Stimulated activated memory B cell treated with anti-CD40 and anti-IgM and Interleukin-4, amounts not matched to agents 10 μg/mL and 1 μg/mL and 100 μg/mL, for 72 hours (primary cell): ENCODE data around the gene PPAT.
"Not testable (repeated sequence)": the region's sequence is repeated elsewhere in the genome, so short reads cannot be mapped to it uniquely, and the experiment has no call there.

Experiments used
- ATAC-seq: fragments of 150-1000 bp; cut with Tn5 transposase; 2 replicates; pipeline ENCODE4 v1.10.0; 2021
- H3K27ac Mint-ChIP-seq: one replicate; pipeline ENCODE4 v1.8.0; 2022; ENCODE audit warnings: mild to moderate bottlenecking, mixed read lengths
- H3K27me3 Mint-ChIP-seq: one replicate; pipeline ENCODE4 v1.8.0; 2022; ENCODE audit warnings: mixed read lengths
- H3K36me3 Mint-ChIP-seq: one replicate; pipeline ENCODE4 v1.8.0; 2022; ENCODE audit warnings: mixed read lengths
- H3K4me1 Mint-ChIP-seq: one replicate; pipeline ENCODE4 v1.8.0; 2022; ENCODE audit warnings: mixed read lengths
- H3K4me3 Mint-ChIP-seq: one replicate; pipeline ENCODE4 v1.8.0; 2022; ENCODE audit warnings: mild to moderate bottlenecking, moderate library complexity, mixed read lengths
- H3K9me3 Mint-ChIP-seq: one replicate; pipeline ENCODE4 v1.8.0; 2022; ENCODE audit warnings: mixed read lengths

PPAT gene

GRCh38 chr4:56435140-56435926, at the start of gene PPAT:
TSS of gene PPAT (minus strand) at chr4:56435615. CDS start at chr4:56435477, 138 bp downstream.
- Mint-ChIP-seq H3K4me3 (peak within 1 kb of the TSS; percentile 90), H3K9me3 (no peaks in the 10 kb centered on the region), H3K27me3 (no peaks in the 10 kb centered on the region), H3K27ac (peak within 1 kb of the TSS; percentile 85), H3K36me3 (peaks cover 7% of the 10 kb centered on the region), H3K4me1 (peaks cover 39% of the 10 kb centered on the region)
- ATAC-seq: peak; percentile 93

GRCh38 chr4:56480691-56481090, 45.3 kb upstream of the PPAT start:
- Mint-ChIP-seq H3K9me3 (no peaks in the 10 kb centered on the region), H3K4me1 (peaks cover 6% of the 10 kb centered on the region), H3K4me3 (no peak overlapping the region), H3K27me3 (no peaks in the 10 kb centered on the region), H3K27ac (no peak overlapping the region), H3K36me3 (peaks cover 33% of the 10 kb centered on the region)
- no peak for ATAC-seq

- H3K9me3 Mint-ChIP-seq: no peaks in the 10 kb centered on the region
- H3K36me3 Mint-ChIP-seq: peaks cover 52% of the 10 kb centered on the region
- no peak for ATAC-seq
- no peak overlapping the region for H3K4me3 Mint-ChIP-seq
- peak overlapping the region; percentile 40 for H3K27ac Mint-ChIP-seq
- peaks cover 6% of the 10 kb centered on the region for H3K4me1 Mint-ChIP-seq
- H3K27me3 Mint-ChIP-seq: no peaks in the 10 kb centered on the region
Measured at GRCh38 chr4:56477192-56477702, 41.8 kb upstream of the PPAT start.

GRCh38 chr4:56475917-56476316, 40.5 kb upstream of the PPAT start:
- H3K9me3 Mint-ChIP-seq: no peaks in the 10 kb centered on the region
- no peak overlapping the region for H3K4me3 Mint-ChIP-seq
- peak overlapping the region; percentile 49 for H3K27ac Mint-ChIP-seq
- H3K4me1 Mint-ChIP-seq: peaks cover 6% of the 10 kb centered on the region
- H3K27me3 Mint-ChIP-seq: no peaks in the 10 kb centered on the region
- no peak for ATAC-seq
- H3K36me3 Mint-ChIP-seq: peaks cover 57% of the 10 kb centered on the region

GRCh38 chr4:56469489-56470210, 34.2 kb upstream of the PPAT start:
- Mint-ChIP-seq H3K4me1 (peaks cover 47% of the 10 kb centered on the region), H3K27ac (peak overlapping the region; percentile 24), H3K4me3 (peak overlapping the region; percentile 61), H3K27me3 (no peaks in the 10 kb centered on the region), H3K36me3 (peaks cover 35% of the 10 kb centered on the region), H3K9me3 (no peaks in the 10 kb centered on the region)
- ATAC-seq: peak; percentile 47

- peak overlapping the region; percentile 100 for H3K27ac Mint-ChIP-seq
- H3K4me1 Mint-ChIP-seq: peaks cover 57% of the 10 kb centered on the region
- peaks cover 26% of the 10 kb centered on the region for H3K36me3 Mint-ChIP-seq
- no peaks in the 10 kb centered on the region for H3K27me3 Mint-ChIP-seq
- H3K9me3 Mint-ChIP-seq: no peaks in the 10 kb centered on the region
- peak overlapping the region; percentile 99 for H3K4me3 Mint-ChIP-seq
- ATAC-seq: peak; percentile 60
Measured at GRCh38 chr4:56468097-56468422, 32.6 kb upstream of the PPAT start.

GRCh38 chr4:56467284-56468096, 32.1 kb upstream of the PPAT start, which contains the start of gene SRP72:
TSS of gene SRP72 (plus strand) at chr4:56467617. CDS start at chr4:56467636, 19 bp downstream.
- ATAC-seq: peak; percentile 99
- peak within 1 kb of the TSS; percentile 99 for H3K4me3 Mint-ChIP-seq
- H3K36me3 Mint-ChIP-seq: peaks cover 25% of the 10 kb centered on the region
- H3K9me3 Mint-ChIP-seq: no peaks in the 10 kb centered on the region
- no peaks in the 10 kb centered on the region for H3K27me3 Mint-ChIP-seq
- peak within 1 kb of the TSS; percentile 100 for H3K27ac Mint-ChIP-seq
- H3K4me1 Mint-ChIP-seq: peaks cover 57% of the 10 kb centered on the region

GRCh38 chr4:56466910-56467283, 31.5 kb upstream of the PPAT start:
- Mint-ChIP-seq H3K36me3 (peaks cover 29% of the 10 kb centered on the region), H3K27me3 (no peaks in the 10 kb centered on the region), H3K4me1 (peaks cover 61% of the 10 kb centered on the region), H3K27ac (peak overlapping the region; percentile 100), H3K9me3 (no peaks in the 10 kb centered on the region), H3K4me3 (peak overlapping the region; percentile 99)
- ATAC-seq: no peak

GRCh38 chr4:56466296-56466761, 30.9 kb upstream of the PPAT start:
- not testable (repeated sequence) for ATAC-seq, H3K27me3 Mint-ChIP-seq, H3K9me3 Mint-ChIP-seq
- H3K4me1 Mint-ChIP-seq: peaks cover 64% of the 10 kb centered on the region
- H3K27ac Mint-ChIP-seq: peak overlapping the region; percentile 100
- peaks cover 28% of the 10 kb centered on the region for H3K36me3 Mint-ChIP-seq
- H3K4me3 Mint-ChIP-seq: peak overlapping the region; percentile 99

- ATAC-seq: no peak
- peak overlapping the region; percentile 100 for H3K27ac Mint-ChIP-seq
- H3K9me3 Mint-ChIP-seq: no peaks in the 10 kb centered on the region
- peaks cover 64% of the 10 kb centered on the region for H3K4me1 Mint-ChIP-seq
- peaks cover 28% of the 10 kb centered on the region for H3K36me3 Mint-ChIP-seq
- peak overlapping the region; percentile 99 for H3K4me3 Mint-ChIP-seq
- no peaks in the 10 kb centered on the region for H3K27me3 Mint-ChIP-seq
Measured at GRCh38 chr4:56465599-56466295, 30.3 kb upstream of the PPAT start.

GRCh38 chr4:56464581-56464980, 29.2 kb upstream of the PPAT start:
- H3K4me1 Mint-ChIP-seq: peaks cover 64% of the 10 kb centered on the region
- H3K9me3 Mint-ChIP-seq: no peaks in the 10 kb centered on the region
- no peak overlapping the region for H3K4me3 Mint-ChIP-seq
- H3K27ac Mint-ChIP-seq: no peak overlapping the region
- peaks cover 32% of the 10 kb centered on the region for H3K36me3 Mint-ChIP-seq
- no peak for ATAC-seq
- no peaks in the 10 kb centered on the region for H3K27me3 Mint-ChIP-seq

GRCh38 chr4:56463711-56464110, 28.3 kb upstream of the PPAT start:
- Mint-ChIP-seq H3K36me3 (peaks cover 33% of the 10 kb centered on the region), H3K4me1 (peaks cover 56% of the 10 kb centered on the region), H3K9me3 (no peaks in the 10 kb centered on the region), H3K4me3 (no peak overlapping the region), H3K27ac (no peak overlapping the region), H3K27me3 (no peaks in the 10 kb centered on the region)
- no peak for ATAC-seq

- no peak overlapping the region for H3K4me3 Mint-ChIP-seq
- peaks cover 37% of the 10 kb centered on the region for H3K36me3 Mint-ChIP-seq
- no peak for ATAC-seq
- H3K9me3 Mint-ChIP-seq: no peaks in the 10 kb centered on the region
- H3K27ac Mint-ChIP-seq: peak overlapping the region; percentile 4
- H3K27me3 Mint-ChIP-seq: no peaks in the 10 kb centered on the region
- peaks cover 44% of the 10 kb centered on the region for H3K4me1 Mint-ChIP-seq
Measured at GRCh38 chr4:56462157-56462556, 26.7 kb upstream of the PPAT start.

GRCh38 chr4:56460085-56460484, 24.7 kb upstream of the PPAT start:
- Mint-ChIP-seq H3K4me3 (no peak overlapping the region), H3K27me3 (no peaks in the 10 kb centered on the region), H3K9me3 (no peaks in the 10 kb centered on the region), H3K4me1 (peaks cover 28% of the 10 kb centered on the region), H3K36me3 (peaks cover 53% of the 10 kb centered on the region), H3K27ac (no peak overlapping the region)
- no peak for ATAC-seq
